ENCODE data around the gene ALK.

- TF ChIP-seq CTCF (IDR thresholded peaks at IDR 0.05; ENCODE audit: low read depth, low read length) = no peak
- no peak for TF ChIP-seq EZH2phosphoT487 (IDR thresholded peaks at IDR 0.05; ENCODE audit: low read depth)
Measured at GRCh38 chr2:29920631-29921559, 491 bp downstream of the ALK start.
